NCI-H187 (cell line): Measurements from ENCODE around the gene CDK12.

Experiments used
- DNase-seq, 2 experiments: peaks; one replicate each; lab custom pipeline; 2025; lab: John Stamatoyannopoulos, UW

Gene CDK12

DNA sequence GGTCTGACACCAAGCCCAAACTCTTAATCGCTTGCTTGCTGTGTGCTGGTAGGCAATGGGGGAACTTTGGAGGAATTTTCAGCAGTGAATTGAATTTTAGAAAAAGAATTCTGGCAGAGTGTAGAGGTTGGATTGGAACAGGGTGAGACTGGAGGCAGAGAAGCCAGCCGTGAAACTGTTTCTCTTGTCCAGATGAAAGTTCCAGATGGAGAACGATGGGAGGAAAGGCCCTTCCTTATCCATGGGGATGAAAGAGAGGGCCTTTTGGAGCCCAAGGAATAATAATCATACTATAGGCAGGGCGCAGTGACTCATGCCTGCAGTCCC is 120.4 kb downstream of the CDK12 start:
- DNase-seq, result no peak

DNA sequence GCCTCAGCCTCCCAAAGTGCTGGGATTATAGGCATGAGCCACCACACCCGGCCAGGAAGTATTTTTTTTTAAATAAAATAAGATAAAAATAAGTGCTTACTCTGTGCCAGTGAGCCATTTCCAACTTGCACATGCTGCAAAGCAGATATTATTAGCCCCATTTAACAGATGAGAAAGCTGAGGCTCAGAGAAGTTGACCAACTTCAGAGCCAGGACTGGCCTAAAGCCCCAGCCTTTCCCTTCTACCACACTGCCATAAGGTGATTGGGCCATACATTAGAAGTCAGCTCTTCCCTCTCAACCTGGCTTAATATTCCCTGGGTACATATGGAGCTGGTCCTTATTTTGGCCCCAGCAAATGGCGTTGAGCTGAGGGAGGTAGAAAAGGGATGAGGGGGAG is 121.4 kb downstream of the CDK12 start:
- DNase-seq, result no peak
